Measurements from ENCODE around the gene PTHLH.

The PTHLH gene

DNA sequence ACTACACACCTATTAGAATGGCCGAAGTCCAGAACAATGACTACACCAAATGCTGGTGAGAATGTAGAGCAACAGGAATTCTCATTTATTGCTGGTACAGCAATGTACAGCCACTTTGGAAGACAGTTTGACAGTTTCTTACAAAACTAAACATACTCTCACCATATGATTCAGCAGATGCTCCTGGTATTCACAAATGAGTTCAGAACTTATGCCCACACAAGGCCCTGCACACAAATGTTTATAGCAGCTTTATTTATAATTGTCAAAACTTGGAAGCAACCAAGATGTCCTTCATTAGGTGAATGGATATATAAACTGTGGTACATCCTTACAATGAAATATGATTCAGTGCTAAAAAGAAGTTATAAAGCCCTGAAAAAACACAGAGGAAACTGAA, 38.3 kb downstream of the PTHLH start:
- no peak for DNase-seq

DNA sequence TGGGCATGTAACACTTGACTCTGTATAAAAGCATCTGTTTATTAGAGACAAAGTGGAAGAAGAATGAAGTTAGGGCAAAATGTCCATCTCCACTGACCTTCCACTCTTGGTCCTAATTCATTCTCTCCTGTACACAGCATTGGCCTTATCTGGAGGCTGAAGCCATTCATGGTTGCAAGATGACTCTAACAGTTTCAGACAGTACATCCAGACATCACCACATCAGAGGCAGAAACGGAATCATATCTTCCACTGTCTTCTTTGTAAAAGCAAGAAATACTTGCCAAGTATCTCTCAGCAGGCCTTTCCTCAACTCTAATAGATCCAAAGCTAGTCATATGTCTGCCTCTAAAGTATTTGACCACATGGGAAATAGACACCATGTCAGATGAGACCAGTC, 41.1 kb downstream of the PTHLH start:
- DNase-seq, result no peak

- no peak for DNase-seq
Observed at GRCh38 chr12:27927347-27927746, 45.2 kb downstream of the PTHLH start.

DNA sequence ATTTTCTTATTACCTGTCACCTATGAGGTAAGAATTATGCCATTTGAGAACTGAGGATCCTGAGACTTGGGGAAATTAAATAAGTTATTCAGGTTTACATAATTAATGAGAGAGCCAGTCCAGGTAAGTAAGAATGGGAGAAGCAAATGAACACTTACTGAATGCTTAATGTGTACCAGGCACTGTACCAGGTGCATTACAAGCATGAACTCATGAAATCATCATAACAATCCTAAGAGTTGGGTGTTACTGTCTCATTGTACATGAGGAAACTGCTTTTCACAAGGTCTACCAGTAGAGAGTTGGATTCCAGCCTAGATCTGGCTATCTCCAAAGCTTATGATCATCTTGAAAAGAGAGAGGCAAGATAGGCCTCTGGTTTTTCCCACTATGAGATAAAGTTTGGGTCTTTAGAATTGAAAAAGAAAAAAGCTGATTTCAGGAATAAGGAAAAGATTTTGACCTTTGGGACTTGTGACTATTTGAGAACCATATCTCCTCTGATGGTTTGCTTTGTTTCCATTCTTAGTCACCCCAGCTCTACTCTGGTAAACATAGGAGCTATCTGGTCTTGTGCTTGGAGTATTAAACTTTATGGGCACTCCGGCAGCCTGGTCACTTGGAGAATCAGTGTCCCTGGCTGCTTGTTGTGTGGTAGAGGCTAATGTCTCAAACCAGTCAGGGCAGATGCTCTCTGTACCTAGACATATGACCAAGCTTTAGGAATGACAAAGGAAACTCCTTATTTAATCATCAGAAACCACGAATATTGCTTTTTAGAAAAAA, 48.0 kb downstream of the PTHLH start:
- peak; percentile 33 for DNase-seq

GRCh38 chr12:27922531-27923139, 49.9 kb downstream of the PTHLH start:
- DNase-seq, result peak; percentile 92

- DNase-seq, result no peak
Observed at GRCh38 chr12:27919671-27920235, 52.8 kb downstream of the PTHLH start.

DNA sequence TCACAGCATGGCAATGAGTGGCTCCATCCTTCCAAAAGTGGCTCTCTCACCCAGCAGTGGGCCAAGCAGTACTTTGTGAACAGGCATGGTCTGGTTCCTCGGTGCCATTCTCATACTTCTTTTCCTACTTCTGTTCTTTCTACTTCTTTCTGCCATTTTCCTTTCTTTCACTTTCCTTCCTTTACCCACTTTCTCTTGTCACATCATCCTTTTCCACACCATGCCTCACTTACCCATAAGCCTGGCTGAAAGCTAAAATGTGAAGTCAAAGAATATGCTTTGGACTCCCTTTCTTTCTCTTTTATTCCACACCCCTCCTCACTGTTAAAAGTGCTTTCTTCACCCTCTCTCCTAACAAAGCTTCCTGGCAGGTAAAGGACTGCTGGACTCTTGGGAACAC, 57.0 kb downstream of the PTHLH start:
- no peak for DNase-seq

DNA sequence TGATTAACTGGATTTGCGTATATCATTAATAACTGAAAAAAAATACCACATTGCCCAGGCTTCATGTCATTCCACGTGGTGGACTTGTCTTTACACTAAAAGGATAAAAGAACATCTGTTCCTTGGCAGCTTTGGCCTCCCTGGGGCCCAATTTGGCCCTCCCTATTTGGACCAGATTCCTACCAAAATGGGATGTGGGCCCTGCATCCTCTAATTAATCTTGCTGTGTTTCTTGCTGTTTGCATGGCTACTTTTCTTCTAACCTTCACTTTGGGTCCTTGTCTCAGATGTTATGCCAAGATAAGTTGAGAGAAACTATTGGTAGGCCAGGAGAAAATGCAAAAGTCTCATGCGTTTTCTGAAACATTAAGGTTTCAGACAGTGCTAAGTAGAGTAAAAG, 57.5 kb downstream of the PTHLH start:
- DNase-seq, result no peak

- DNase-seq, result no peak
Observed at GRCh38 chr12:27913999-27914614, 58.4 kb downstream of the PTHLH start.

- DNase-seq, result no peak
Observed at GRCh38 chr12:27911397-27911796, 61.1 kb downstream of the PTHLH start.
